ENCODE data around the gene UACA. TPM values are rescaled to one million over a fixed set of nuclear protein-coding genes. Genes with fewer than 3 reads are reported as not detected.
"Not testable (repeated sequence)": the region's sequence is repeated elsewhere in the genome, so short reads cannot be mapped to it uniquely, and the experiment has no call there.

UACA gene, protein sequence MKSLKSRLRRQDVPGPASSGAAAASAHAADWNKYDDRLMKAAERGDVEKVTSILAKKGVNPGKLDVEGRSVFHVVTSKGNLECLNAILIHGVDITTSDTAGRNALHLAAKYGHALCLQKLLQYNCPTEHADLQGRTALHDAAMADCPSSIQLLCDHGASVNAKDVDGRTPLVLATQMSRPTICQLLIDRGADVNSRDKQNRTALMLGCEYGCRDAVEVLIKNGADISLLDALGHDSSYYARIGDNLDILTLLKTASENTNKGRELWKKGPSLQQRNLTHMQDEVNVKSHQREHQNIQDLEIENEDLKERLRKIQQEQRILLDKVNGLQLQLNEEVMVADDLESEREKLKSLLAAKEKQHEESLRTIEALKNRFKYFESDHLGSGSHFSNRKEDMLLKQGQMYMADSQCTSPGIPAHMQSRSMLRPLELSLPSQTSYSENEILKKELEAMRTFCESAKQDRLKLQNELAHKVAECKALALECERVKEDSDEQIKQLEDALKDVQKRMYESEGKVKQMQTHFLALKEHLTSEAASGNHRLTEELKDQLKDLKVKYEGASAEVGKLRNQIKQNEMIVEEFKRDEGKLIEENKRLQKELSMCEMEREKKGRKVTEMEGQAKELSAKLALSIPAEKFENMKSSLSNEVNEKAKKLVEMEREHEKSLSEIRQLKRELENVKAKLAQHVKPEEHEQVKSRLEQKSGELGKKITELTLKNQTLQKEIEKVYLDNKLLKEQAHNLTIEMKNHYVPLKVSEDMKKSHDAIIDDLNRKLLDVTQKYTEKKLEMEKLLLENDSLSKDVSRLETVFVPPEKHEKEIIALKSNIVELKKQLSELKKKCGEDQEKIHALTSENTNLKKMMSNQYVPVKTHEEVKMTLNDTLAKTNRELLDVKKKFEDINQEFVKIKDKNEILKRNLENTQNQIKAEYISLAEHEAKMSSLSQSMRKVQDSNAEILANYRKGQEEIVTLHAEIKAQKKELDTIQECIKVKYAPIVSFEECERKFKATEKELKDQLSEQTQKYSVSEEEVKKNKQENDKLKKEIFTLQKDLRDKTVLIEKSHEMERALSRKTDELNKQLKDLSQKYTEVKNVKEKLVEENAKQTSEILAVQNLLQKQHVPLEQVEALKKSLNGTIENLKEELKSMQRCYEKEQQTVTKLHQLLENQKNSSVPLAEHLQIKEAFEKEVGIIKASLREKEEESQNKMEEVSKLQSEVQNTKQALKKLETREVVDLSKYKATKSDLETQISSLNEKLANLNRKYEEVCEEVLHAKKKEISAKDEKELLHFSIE (N-terminal part only)
- 20.6 and 39.7 TPM in 2 replicates for total RNA-seq

DNA sequence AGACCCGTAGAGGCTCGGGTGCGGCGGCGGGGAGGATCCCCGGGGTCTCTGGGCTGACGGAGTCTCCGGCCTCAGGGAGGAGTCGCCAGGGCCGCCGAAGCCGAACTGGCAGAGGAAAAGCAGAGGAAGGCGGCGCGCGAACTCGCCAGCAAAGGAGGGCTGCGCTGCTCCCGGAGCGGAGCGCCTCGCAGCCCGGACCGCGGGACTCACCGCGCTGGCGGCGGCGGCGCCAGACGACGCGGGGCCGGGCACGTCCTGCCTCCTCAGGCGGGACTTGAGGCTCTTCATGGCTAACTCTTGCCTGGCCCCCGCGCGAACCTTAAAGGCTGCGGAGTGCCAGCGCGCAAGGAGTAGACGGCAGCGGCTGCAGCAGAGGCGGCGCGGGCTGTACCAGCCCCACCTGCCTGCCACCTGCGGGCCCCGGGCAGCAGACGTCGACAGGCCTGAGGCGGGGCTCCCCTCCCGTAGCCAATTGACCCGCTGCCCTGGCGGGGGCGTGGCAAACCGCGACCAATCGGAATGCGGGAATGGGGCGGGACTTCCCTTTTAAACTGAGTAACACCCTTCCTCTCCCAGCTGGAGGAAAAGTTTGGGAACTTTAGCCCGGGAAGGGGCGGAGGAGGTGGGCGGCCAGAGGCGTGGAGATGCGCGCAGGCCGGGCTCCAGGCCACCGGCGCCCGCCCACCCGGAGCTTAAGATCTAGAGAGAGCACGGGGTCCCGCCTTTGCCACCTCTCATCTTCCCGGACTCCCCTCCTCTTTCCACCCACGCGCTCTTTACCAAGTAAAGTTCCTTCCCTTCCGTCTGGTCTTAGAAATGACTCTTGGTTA, at the start of gene UACA:
UACA (minus strand) TSS at position 439 of the 830 bp plus-strand sequence; CDS start at position 288, 151 bp downstream.
- H3K4me3 ChIP-seq (ENCODE audit: low read depth, low read length): peak within 1 kb of the TSS; percentile 88
- TF ChIP-seq, protein P1, sequence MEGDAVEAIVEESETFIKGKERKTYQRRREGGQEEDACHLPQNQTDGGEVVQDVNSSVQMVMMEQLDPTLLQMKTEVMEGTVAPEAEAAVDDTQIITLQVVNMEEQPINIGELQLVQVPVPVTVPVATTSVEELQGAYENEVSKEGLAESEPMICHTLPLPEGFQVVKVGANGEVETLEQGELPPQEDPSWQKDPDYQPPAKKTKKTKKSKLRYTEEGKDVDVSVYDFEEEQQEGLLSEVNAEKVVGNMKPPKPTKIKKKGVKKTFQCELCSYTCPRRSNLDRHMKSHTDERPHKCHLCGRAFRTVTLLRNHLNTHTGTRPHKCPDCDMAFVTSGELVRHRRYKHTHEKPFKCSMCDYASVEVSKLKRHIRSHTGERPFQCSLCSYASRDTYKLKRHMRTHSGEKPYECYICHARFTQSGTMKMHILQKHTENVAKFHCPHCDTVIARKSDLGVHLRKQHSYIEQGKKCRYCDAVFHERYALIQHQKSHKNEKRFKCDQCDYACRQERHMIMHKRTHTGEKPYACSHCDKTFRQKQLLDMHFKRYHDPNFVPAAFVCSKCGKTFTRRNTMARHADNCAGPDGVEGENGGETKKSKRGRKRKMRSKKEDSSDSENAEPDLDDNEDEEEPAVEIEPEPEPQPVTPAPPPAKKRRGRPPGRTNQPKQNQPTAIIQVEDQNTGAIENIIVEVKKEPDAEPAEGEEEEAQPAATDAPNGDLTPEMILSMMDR (conservative IDR thresholded peaks at IDR 0.05; ENCODE audit: low read depth, low read length): no peak
- no peak for DNase-seq (ENCODE audit: low read depth)

DNA sequence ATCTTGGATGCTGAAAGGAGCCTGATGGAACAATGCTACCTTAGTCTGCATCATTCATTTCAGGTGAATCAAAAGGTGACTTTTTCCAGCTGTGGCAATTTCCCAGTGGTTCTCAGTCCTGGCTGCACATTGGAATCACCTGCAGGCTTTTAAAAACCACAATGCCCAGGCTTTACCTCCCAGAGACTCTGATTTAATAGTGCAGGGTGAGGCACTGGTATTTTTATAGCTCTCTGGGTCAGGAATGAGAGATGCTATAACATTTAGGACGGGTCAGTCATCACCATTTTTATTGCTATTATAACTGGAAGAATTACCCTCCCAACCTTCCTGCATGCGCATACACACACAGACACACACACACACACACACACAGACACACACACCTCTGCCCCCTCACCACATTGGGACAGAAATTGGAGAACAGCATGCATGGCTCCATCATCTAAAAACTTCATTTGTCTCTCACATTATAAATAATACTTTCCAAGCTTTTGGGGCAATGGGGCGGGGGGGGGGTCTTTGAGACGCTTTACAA, 49.5 kb upstream of the UACA start:
- no peak for DNase-seq (ENCODE audit: low read depth)
- no peak overlapping the region for H3K4me3 ChIP-seq (ENCODE audit: low read depth, low read length)
- TF ChIP-seq, protein P1 (conservative IDR thresholded peaks at IDR 0.05; ENCODE audit: low read depth, low read length): no peak

DNA sequence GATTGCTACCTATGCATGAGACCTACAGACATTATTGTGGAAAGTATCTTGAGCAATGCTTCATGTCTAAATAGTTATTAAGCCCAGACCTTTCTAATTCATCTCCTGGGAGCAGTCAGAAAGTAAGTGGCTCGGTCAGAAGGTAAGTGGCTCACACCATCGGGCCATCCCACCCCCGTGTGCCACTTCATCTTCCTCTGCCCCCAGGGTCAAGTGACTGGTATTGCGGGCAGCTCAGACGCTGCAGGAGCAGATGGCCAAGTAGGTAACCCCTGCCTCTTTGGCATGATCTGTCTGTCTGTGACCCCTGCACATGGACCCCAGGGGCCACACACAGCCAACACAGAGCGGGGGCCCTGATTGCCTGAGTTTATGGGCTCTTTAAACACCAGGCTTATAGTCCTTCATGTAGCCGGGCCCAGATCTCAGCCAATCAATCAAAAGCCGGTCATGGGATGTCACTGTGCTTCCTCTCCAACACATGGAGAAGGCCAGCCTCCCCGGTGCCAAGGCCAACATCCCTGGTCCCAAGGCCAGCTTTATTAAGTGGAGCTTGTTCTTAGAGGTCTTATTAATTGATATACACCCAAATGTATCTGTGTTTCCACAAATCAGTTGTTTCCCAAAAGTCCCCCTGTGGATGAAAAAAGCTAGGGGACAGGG, 47.7 kb upstream of the UACA start:
- TF ChIP-seq, protein P1 (conservative IDR thresholded peaks at IDR 0.05; ENCODE audit: low read depth, low read length): no peak
- H3K4me3 ChIP-seq (ENCODE audit: low read depth, low read length): no peak overlapping the region

DNA sequence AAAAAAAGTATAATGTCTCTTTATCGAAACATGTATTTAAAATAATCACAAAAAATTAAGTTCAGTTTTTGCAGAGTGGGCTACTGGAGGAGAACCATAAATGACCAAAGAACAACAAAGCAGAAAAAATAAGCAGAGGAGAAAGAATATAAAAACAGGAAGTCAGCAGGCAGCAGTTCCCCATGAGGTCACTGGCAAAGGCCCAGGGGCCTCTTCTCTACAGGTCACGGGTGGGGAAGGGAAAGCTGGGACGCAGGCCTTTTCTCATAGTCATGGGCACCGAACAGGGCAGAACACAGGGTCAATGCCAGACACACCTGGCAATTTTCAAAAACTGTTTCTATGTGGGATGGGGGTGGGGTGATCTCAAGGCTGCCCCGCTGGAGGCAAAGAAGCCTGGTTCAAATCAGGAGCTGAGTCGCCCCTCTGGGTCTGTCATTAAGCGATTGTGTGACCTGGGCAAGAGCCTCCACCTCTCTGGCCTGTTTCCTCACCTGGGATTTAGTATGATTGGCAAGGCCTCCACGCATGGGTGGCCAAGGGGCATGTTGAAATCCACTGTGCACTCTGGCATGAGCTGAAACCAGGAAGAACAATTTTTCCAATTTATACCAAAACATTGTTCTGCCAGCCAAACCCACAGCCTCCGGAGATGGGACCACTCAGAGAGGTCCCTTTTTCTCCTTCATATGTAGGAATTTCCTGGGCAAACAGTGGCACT, 43.8 kb upstream of the UACA start:
- H3K4me3 ChIP-seq (ENCODE audit: low read depth, low read length): no peak overlapping the region
- DNase-seq (ENCODE audit: low read depth): no peak
- TF ChIP-seq, protein P1 (conservative IDR thresholded peaks at IDR 0.05; ENCODE audit: low read depth, low read length): no peak

More for the DNA sequence above, 47.7 kb upstream of the UACA start:
- DNase-seq (ENCODE audit: low read depth): no peak

DNA sequence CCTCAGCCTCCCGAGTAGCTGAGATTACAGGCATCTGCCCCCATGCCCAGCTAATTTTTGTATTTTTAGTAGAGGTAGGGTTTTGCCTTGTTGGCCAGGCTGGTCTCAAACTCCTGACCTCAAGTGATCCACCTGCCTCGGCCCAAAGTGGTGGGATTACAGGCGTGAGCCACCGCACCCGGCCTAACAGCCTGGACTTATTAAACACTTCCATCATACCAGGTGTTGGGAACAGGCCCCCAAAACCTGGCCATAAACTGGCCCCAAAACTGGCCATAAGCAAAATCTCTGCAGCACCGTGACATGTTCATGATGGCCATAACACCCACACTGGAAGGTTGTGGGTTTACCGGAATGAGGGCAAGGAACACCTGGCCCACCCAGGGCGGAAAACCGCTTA, 41.0 kb upstream of the UACA start:
- not testable (repeated sequence) for DNase-seq (ENCODE audit: low read depth); H3K4me3 ChIP-seq (ENCODE audit: low read depth, low read length)

DNA sequence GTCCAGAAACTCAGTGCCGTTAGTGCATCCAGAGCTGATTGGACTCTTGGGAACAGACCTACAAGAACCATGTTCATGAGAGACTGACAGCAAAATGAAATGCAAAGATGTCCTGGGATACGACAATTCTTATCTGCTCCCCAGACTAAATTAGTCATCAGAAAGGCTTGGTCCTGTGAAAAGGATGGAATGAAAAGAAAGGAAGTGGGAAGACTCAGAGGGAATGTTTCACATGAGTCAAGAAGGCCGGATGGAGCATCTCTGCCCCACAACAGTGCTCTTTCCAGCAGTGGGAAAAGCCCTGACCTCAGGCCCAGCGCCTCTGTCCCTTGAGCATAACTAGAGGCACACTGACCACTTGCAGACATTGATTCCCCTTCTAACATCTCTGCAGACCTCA, 39.3 kb upstream of the UACA start:
- TF ChIP-seq, protein P1 (conservative IDR thresholded peaks at IDR 0.05; ENCODE audit: low read depth, low read length): no peak
- DNase-seq (ENCODE audit: low read depth): no peak
- H3K4me3 ChIP-seq (ENCODE audit: low read depth, low read length): no peak overlapping the region

Measured in epithelial cell of proximal tubule (primary cell).